SK-N-SH (cell line): Measurements from ENCODE around the gene MFAP2. TPM values are rescaled to one million over a fixed set of nuclear protein-coding genes. Genes with fewer than 3 reads are reported as not detected.

Experiments used
- CTCF ChIA-PET: fragments of 300-600, 350-600 bp; formaldehyde crosslinking; extraction: SDS; loops from one replicate; lab custom pipeline; 2021; lab: Yijun Ruan, JAX
- POLR2A ChIA-PET: fragments of 350-600 bp; sonication (Branson Sonifier 250); formaldehyde crosslinking; extraction: SDS; loops from one replicate; lab custom pipeline; 2020; ENCODE audit warnings: antibody characterized with exemption, inconsistent platforms; lab: Yijun Ruan, JAX
- DNase-seq: peaks from one replicate; pipeline ENCODE4 v3.0.0; 2012
- H2AFZ ChIP-seq: fragments of 200-600 bp; sonication (generic); 2 replicates; pipeline ENCODE4 v1.8.1; 2016; ENCODE audit warnings: antibody characterized with exemption, mild to moderate bottlenecking, low read depth
- H3F3A ChIP-seq: fragments of 200-600 bp; sonication (generic); replicated peaks from 2 replicates; pipeline ENCODE3; 2016; ENCODE audit warnings: antibody characterized with exemption, mild to moderate bottlenecking; ENCODE audit not compliant: insufficient read depth
- H3K27ac ChIP-seq, 2 experiments: fragments of 200-500 bp in 1 of 2; fragments of 200-600 bp in 1 of 2; sonication (Bioruptor generic) in 1 of 2; sonication (generic), shearing (Covaris generic) in 1 of 2; 2 replicates each; pipeline versions ENCODE4 v1.5.1 to v1.6.1; 2014 to 2016; ENCODE audit warnings: low read depth in 2 of 2, inconsistent platforms in 1 of 2, low read length in 1 of 2, mild to moderate bottlenecking in 1 of 2, mixed read lengths in 1 of 2
- H3K27me3 ChIP-seq: fragments of 200-600 bp; sonication (generic), shearing (Covaris generic); 2 replicates; pipeline ENCODE4 v1.6.1; 2016; ENCODE audit warnings: mixed run types; ENCODE audit not compliant: insufficient read depth
- H3K36me3 ChIP-seq, 2 experiments: fragments of 200-500 bp in 1 of 2; fragments of 200-600 bp in 1 of 2; sonication (Bioruptor generic) in 1 of 2; sonication (generic) in 1 of 2; replicated peaks in 1 of 2; 2 replicates each; pipeline versions ENCODE3 to v1.5.1; 2014 to 2016; ENCODE audit warnings: low read length in 1 of 2, mild to moderate bottlenecking in 1 of 2; ENCODE audit not compliant: insufficient read depth in 2 of 2, control insufficient read depth in 1 of 2
- H3K4me1 ChIP-seq, 2 experiments: fragments of 200-500 bp in 1 of 2; fragments of 200-600 bp in 1 of 2; sonication (Bioruptor generic) in 1 of 2; sonication (generic), shearing (Covaris generic) in 1 of 2; 2 replicates each; pipeline versions ENCODE4 v1.5.1 to v1.6.1; 2014 to 2016; ENCODE audit warnings: low read depth in 1 of 2, low read length in 1 of 2, mixed run types in 1 of 2; ENCODE audit not compliant: insufficient read depth in 2 of 2, control insufficient read depth in 1 of 2
- H3K4me2 ChIP-seq: fragments of 200-600 bp; sonication (generic), shearing (Covaris generic); 2 replicates; pipeline ENCODE4 v1.6.1; 2017; ENCODE audit warnings: mixed run types
- H3K4me3 ChIP-seq, 2 experiments: fragments of 200-500 bp in 1 of 2; fragments of 200-600 bp in 1 of 2; sonication (Bioruptor generic) in 1 of 2; sonication (generic), shearing (Covaris generic) in 1 of 2; 2 replicates each; pipeline versions ENCODE4 v1.5.1 to v1.8.1; 2014 to 2016; ENCODE audit warnings: low read depth in 2 of 2, inconsistent platforms in 1 of 2, low read length in 1 of 2, mild to moderate bottlenecking in 1 of 2, mixed read lengths in 1 of 2, moderate library complexity in 1 of 2
- H3K79me2 ChIP-seq: fragments of 200-600 bp; sonication (generic); 2 replicates; pipeline ENCODE4 v1.8.1; 2017; ENCODE audit warnings: mild to moderate bottlenecking; ENCODE audit not compliant: insufficient read depth
- H3K9ac ChIP-seq: fragments of 200-600 bp; sonication (generic); 2 replicates; pipeline ENCODE4 v1.6.1; 2017; ENCODE audit warnings: mixed run types
- H3K9me2 ChIP-seq: fragments of 200-600 bp; sonication (generic); 2 replicates; pipeline ENCODE4 v1.6.1; 2017; ENCODE audit warnings: mixed run types
- H3K9me3 ChIP-seq: fragments of 200-600 bp; sonication (generic); 2 replicates; pipeline ENCODE4 v1.6.1; 2017; ENCODE audit warnings: mixed run types, mild to moderate bottlenecking, moderate library complexity
- H4K20me1 ChIP-seq: fragments of 200-600 bp; sonication (generic); 2 replicates; pipeline ENCODE4 v1.6.1; 2017; ENCODE audit warnings: mild to moderate bottlenecking, mixed run types; ENCODE audit not compliant: insufficient read depth
- CHD2 ChIP-seq: fragments of 150-350 bp; IDR thresholded peaks from 2 replicates; pipeline ENCODE4 v1.6.1; 2018; ENCODE audit warnings: low read length; ENCODE audit not compliant: partially characterized antibody
- EP300 ChIP-seq, 2 experiments: IDR thresholded peaks; 2 replicates each; pipeline versions ENCODE4 v1.4.0 to v1.6.1; 2012; ENCODE audit warnings: borderline replicate concordance in 1 of 2, low read depth in 1 of 2, low read length in 1 of 2
- FOXM1 ChIP-seq: IDR thresholded peaks from 2 replicates; pipeline ENCODE4 v1.4.0; 2012; ENCODE audit warnings: low read depth, mild to moderate bottlenecking
- GABPA ChIP-seq: IDR thresholded peaks from 2 replicates; pipeline ENCODE4 v1.4.0; 2012; ENCODE audit warnings: low read depth, mild to moderate bottlenecking
- GATA2 ChIP-seq: sonication (generic); formaldehyde crosslinking; IDR thresholded peaks from 2 replicates; pipeline ENCODE4 v1.5.0; 2020; ENCODE audit warnings: mild to moderate bottlenecking, missing genetic modification reagents
- NRF1 ChIP-seq: IDR thresholded peaks from 2 replicates; pipeline ENCODE4 v1.6.1; 2012; ENCODE audit warnings: low read depth, mild to moderate bottlenecking, low read length
- POLR2AphosphoS5 ChIP-seq: IDR thresholded peaks from 2 replicates; pipeline ENCODE4 v1.6.1; 2012; ENCODE audit warnings: low read depth, low read length
- RAD21 ChIP-seq: IDR thresholded peaks from 2 replicates; pipeline ENCODE4 v1.6.1; 2012; ENCODE audit warnings: mild to moderate bottlenecking, low read length
- RXRA ChIP-seq: IDR thresholded peaks from 2 replicates; pipeline ENCODE4 v1.4.0; 2012; ENCODE audit warnings: low read depth, mild to moderate bottlenecking, borderline replicate concordance
- SIN3A ChIP-seq: IDR thresholded peaks from 2 replicates; pipeline ENCODE4 v1.6.1; 2012; ENCODE audit warnings: low read depth, mild to moderate bottlenecking, low read length, moderate library complexity, borderline replicate concordance
- WGBS: methylation state at CpG from one replicate; pipeline ENCODE4 v1.1.6; 2017; ENCODE audit warnings: low lambda C conversion rate; 5-methylcytosine and 5-hydroxymethylcytosine counted together
- polyA plus RNA-seq, 3 experiments: library from polyadenylated mRNA; depleted of rRNA; stranded (reverse); fragments of >200 nt; gene quantifications; 2 replicates each; pipeline ENCODE4 v1.2.3, GENCODE V29; 2012
- TF ChIP-seq, protein P1 (sequence below): fragments of 150-350 bp; IDR thresholded peaks from 2 replicates; pipeline ENCODE4 v1.6.1; 2017; ENCODE audit warnings: antibody characterized with exemption, low read length, low read depth, borderline replicate concordance

MFAP2 gene
- polyA plus RNA-seq, 1 of the 3 experiments (the other 2 are of a cell fraction): 189 TPM

DNA sequence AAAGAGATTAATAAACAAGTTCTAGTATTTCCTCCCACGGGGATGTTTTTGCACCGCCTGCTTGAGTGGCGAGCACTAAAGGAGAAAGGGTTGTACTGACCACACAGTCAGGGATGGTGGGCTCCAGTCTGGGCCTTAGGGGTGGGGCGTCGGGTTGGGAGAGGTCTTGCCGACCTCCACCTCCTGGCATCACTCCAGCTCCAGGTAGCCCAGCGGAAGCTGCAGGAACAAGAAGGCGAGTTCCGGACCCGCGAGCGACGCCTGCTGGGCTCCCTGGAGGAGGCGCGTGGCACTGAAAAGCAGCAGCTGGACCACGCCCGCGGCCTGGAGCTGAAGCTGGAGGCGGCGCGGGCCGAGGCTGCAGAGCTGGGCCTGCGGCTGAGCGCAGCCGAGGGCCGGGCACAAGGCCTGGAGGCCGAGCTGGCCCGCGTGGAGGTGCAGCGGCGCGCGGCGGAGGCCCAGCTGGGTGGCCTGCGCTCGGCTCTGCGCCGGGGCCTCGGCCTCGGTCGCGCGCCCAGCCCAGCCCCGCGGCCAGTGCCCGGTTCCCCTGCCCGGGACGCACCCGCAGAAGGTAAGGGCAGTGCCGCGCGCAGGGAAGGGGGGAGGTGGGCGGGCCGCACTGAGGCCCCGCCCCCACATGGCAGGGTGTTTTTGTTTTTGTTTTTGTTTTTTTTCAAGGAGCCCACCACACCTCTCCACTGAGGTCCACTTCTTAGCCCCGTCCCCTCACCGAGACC is 19.7 kb downstream of the MFAP2 start (continued):
- no peak for TF ChIP-seq EP300 (IDR thresholded peaks at IDR 0.05; ENCODE audit: borderline replicate concordance in 1 of 2, low read depth in 1 of 2, low read length in 1 of 2)
- TF ChIP-seq RAD21: 0 out of 2 replicates have a peak, but pooled peaks have one; percentile 24
- TF ChIP-seq CHD2: peak; percentile 5
- peak; percentile 55 for TF ChIP-seq GABPA
- 0 out of 2 replicates have a peak, but pooled peaks have one; percentile 6 for TF ChIP-seq NRF1
- TF ChIP-seq FOXM1: no peak
- 0 out of 2 replicates have a peak, but pooled peaks have one; percentile 32 for TF ChIP-seq POLR2AphosphoS5
- no peak for TF ChIP-seq RXRA
- peak; percentile 38; the same call in 1 of the 2 replicates for TF ChIP-seq SIN3A

DNA sequence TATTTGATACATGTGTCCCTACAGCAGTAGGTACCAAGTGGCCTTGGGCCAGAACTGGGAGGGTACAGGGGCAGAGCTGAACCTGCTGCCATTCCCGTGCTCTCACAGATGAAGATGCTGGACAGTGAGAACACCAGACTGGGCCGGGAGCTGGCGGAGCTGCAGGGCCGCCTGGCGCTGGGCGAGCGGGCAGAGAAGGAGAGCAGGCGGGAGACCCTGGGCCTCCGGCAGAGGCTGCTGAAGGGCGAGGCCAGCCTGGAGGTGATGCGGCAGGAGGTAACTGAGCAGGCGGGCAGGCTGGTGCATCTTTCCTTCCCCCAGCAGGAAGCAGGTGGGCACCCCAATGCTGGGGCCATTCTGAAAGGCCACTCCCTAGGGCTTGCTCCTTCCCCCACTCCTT is 21.9 kb downstream of the MFAP2 start:
- H3K27me3 ChIP-seq: no peaks in the 10 kb centered on the region
- no peak overlapping the region for H3K27ac ChIP-seq
- CTCF ChIA-PET: interaction anchor here (6.7 to 20.3 kb wide), 3 partner anchors 9 to 84 kb away, joined by 38 to 408 read pairs (median 66); partner anchors contain the start of gene SDHB
- WGBS: 99% methylated on average over 12 of the region's 12 CpGs
- H3K4me2 ChIP-seq: no peak overlapping the region
- peaks cover 6% of the 10 kb centered on the region; the same call in 1 of the 2 replicates for H3K79me2 ChIP-seq
- no peaks in the 10 kb centered on the region for H4K20me1 ChIP-seq
- H3K9me2 ChIP-seq: no peaks in the 10 kb centered on the region
- peaks cover 0 to 2% of the 10 kb centered on the region in 2 experiments for H3K36me3 ChIP-seq
- no peak for DNase-seq
- no peak for TF ChIP-seq GABPA
- TF ChIP-seq, all 33 proteins: peak for 0
- Histone ChIP-seq H3K9ac (no peak overlapping the region), H3K4me1 (peaks cover 0 to 3% of the 10 kb centered on the region in 2 experiments; a peak in 1 of 4 replicates), H3F3A (peaks cover 16% of the 10 kb centered on the region), H2AFZ (no peak overlapping the region), H3K9me3 (no peaks in the 10 kb centered on the region), H3K4me3 (no peak overlapping the region)
- POLR2A ChIA-PET: no interaction called here

DNA sequence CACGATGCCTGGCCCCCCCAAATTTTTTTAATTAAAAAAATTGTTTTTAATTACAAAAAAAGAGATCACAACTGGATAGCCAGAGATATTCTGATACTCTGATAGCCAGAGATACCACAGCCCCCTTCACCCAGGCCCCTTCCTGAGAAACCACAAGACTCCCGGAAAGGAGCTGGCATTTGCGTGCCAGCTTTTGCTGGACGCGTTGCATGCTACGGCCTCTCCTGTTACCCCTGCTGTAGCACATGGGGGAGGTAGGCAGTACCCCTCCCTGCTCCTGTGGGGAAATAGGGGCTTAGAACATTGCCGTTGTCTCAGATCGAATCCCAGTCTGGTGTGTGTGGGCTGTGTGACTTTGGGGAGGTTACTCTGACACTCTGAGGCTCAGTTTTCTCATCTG is 22.7 kb downstream of the MFAP2 start:
- Histone ChIP-seq H3K9me2 (no peaks in the 10 kb centered on the region), H3F3A (peaks cover 16% of the 10 kb centered on the region), H3K9me3 (no peaks in the 10 kb centered on the region), H3K4me2 (no peak overlapping the region), H3K4me1 (peaks cover 0 to 3% of the 10 kb centered on the region in 2 experiments; a peak in 1 of 4 replicates), H2AFZ (no peak overlapping the region), H3K9ac (no peak overlapping the region), H3K4me3 (no peak overlapping the region), H4K20me1 (no peaks in the 10 kb centered on the region), H3K27me3 (no peaks in the 10 kb centered on the region), H3K79me2 (peaks cover 6% of the 10 kb centered on the region; the same call in 1 of the 2 replicates), H3K27ac (no peak overlapping the region), H3K36me3 (peaks cover 0 to 2% of the 10 kb centered on the region in 2 experiments)
- POLR2A ChIA-PET: interaction anchor here (1.4 kb wide), 1 partner anchor 22 kb away, joined by 7 read pairs; no protein-coding TSS in a partner anchor
- CTCF ChIA-PET: interaction anchor here (0.8 to 20.3 kb wide), 3 partner anchors 21 to 85 kb away, joined by 3 to 408 read pairs (median 5); partner anchors contain the start of gene SDHB
- 91% methylated on average over 4 of the region's 8 CpGs for WGBS
- no peak for DNase-seq
- TF ChIP-seq, protein P1, sequence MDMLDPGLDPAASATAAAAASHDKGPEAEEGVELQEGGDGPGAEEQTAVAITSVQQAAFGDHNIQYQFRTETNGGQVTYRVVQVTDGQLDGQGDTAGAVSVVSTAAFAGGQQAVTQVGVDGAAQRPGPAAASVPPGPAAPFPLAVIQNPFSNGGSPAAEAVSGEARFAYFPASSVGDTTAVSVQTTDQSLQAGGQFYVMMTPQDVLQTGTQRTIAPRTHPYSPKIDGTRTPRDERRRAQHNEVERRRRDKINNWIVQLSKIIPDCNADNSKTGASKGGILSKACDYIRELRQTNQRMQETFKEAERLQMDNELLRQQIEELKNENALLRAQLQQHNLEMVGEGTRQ: no peak
- no peak for TF ChIP-seq GATA2 (CRISPR knock-in tag)
